ENCODE results near the gene JUP. TPM values are rescaled to one million over a fixed set of nuclear protein-coding genes. Genes with fewer than 3 reads are reported as not detected.
A peak's percentile ranks its signal among the peaks of the same experiment; 100 is the strongest.

Gene JUP
- total and polyA plus RNA-seq, 2 experiments from 2014 or later: 209 to 214 TPM

- Histone ChIP-seq H3K27ac (peak overlapping the region; percentile 98), H3K4me2 (peak overlapping the region; percentile 95), H3K4me3 (peak overlapping the region; percentile 54), H3K79me2 (peaks cover 64% of the 10 kb centered on the region), H3K4me1 (ENCODE audit: insufficient read depth) (peaks cover 11% of the 10 kb centered on the region), H2AFZ (peak overlapping the region; percentile 100), H4K20me1 (ENCODE audit: insufficient read depth, poor library complexity, severe bottlenecking) (peaks cover 7% of the 10 kb centered on the region), H3K9me3 (ENCODE audit: low read depth) (no peaks in the 10 kb centered on the region), H3K27me3 (no peaks in the 10 kb centered on the region), H3K36me3 (replicated peaks; ENCODE audit: insufficient read depth, low read depth) (no peaks in the 10 kb centered on the region), H3K9me2 (replicated peaks; ENCODE audit: insufficient read depth) (no peaks in the 10 kb centered on the region)
- no peak for TF ChIP-seq EZH2 (IDR thresholded peaks at IDR 0.05; ENCODE audit: borderline replicate concordance)
- TF ChIP-seq, protein P1, sequence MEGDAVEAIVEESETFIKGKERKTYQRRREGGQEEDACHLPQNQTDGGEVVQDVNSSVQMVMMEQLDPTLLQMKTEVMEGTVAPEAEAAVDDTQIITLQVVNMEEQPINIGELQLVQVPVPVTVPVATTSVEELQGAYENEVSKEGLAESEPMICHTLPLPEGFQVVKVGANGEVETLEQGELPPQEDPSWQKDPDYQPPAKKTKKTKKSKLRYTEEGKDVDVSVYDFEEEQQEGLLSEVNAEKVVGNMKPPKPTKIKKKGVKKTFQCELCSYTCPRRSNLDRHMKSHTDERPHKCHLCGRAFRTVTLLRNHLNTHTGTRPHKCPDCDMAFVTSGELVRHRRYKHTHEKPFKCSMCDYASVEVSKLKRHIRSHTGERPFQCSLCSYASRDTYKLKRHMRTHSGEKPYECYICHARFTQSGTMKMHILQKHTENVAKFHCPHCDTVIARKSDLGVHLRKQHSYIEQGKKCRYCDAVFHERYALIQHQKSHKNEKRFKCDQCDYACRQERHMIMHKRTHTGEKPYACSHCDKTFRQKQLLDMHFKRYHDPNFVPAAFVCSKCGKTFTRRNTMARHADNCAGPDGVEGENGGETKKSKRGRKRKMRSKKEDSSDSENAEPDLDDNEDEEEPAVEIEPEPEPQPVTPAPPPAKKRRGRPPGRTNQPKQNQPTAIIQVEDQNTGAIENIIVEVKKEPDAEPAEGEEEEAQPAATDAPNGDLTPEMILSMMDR (IDR thresholded peaks at IDR 0.05; ENCODE audit: poor library complexity): no peak
- TF ChIP-seq EZH2phosphoT487 (IDR thresholded peaks at IDR 0.05; ENCODE audit: low read depth, severe bottlenecking, unreplicated experiment): no peak
- 28% methylated on average over 9 of the region's 9 CpGs for WGBS (ENCODE audit: low lambda C conversion rate, missing lambda C conversion rate)
- no peak for DNase-seq (ENCODE audit: low spot score)
Observed at GRCh38 chr17:41813699-41814124, 27.2 kb upstream of the JUP start.

DNA sequence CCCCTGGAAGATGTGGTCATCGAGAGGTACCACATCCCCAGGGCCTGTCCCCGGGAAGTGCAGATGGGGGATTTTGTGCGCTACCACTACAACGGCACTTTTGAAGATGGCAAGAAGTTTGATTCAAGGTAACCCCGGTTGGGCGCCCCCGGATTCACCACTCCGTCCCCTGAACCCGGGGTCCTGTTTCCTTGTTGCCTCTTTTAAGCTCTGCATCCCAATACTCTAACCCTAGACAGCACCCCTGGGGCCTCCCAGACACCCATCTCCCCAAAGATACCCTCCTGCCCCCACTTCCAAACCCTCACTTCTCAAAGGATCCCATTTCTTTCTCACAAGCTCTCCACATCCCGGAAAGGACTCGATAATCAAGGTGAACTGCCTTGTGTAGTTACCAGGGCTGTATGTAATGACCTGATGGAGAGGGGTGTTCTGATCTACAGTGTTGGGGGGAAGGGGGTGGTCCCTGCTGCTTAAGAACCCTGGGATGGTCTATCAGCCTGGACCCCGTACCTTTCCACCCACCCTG, 26.7 kb upstream of the JUP start:
- TF ChIP-seq EZH2 (IDR thresholded peaks at IDR 0.05; ENCODE audit: borderline replicate concordance) (no peak), EZH2phosphoT487 (IDR thresholded peaks at IDR 0.05; ENCODE audit: low read depth, severe bottlenecking, unreplicated experiment) (no peak)
- TF ChIP-seq, protein P1 (IDR thresholded peaks at IDR 0.05; ENCODE audit: poor library complexity): no peak
- peaks cover 7% of the 10 kb centered on the region for H4K20me1 ChIP-seq (ENCODE audit: insufficient read depth, poor library complexity, severe bottlenecking)

DNA sequence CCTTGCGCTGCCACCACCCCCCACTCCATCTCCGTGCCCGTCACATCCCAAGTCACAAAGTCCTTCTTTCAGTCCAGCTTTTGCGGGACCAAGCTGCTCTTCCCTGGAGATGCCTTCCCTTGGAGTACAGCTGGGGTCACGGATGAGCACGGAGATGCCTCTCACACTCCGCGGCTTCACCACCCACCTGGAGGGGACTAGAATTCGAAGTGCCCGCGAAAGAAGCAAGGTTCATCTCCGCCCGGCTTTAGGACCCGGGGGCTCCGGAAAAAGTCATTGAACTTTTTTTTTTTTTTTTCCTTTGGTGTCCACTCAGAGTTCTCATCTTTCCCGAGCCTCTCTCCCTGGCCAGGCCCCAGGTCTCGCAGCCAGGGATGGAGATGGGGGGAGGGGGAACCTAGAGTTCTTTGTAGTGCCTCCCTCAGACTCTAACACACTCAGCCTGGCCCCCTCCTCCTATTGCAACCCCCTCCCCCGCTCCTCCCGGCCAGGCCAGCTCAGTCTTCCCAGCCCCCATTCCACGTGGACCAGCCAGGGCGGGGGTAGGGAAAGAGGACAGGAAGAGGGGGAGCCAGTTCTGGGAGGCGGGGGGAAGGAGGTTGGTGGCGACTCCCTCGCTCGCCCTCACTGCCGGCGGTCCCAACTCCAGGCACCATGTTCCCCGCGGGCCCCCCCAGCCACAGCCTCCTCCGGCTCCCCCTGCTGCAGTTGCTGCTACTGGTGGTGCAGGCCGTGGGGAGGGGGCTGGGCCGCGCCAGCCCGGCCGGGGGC, 26.1 kb upstream of the JUP start, which contains the start of gene FKBP10:
Gene FKBP10 (plus strand): TSS at position 624 of the 771 bp plus-strand sequence. CDS start 31 bp downstream, at position 655.
- Histone ChIP-seq H3K79me2 (peaks cover 68% of the 10 kb centered on the region), H3K4me2 (peak within 1 kb of the TSS; percentile 95)

More for the DNA sequence above, 26.7 kb upstream of the JUP start:
- Histone ChIP-seq H3K4me2 (peak overlapping the region; percentile 95), H3K27me3 (no peaks in the 10 kb centered on the region), H3K27ac (peak overlapping the region; percentile 98), H3K79me2 (peaks cover 68% of the 10 kb centered on the region), H2AFZ (peak overlapping the region; percentile 100), H3K36me3 (replicated peaks; ENCODE audit: insufficient read depth, low read depth) (no peaks in the 10 kb centered on the region), H3K9me2 (replicated peaks; ENCODE audit: insufficient read depth) (no peaks in the 10 kb centered on the region), H3K4me3 (peak overlapping the region; percentile 54), H3K9me3 (ENCODE audit: low read depth) (no peaks in the 10 kb centered on the region), H3K4me1 (ENCODE audit: insufficient read depth) (peaks cover 11% of the 10 kb centered on the region)
- no peak for DNase-seq (ENCODE audit: low spot score)
- WGBS (ENCODE audit: low lambda C conversion rate, missing lambda C conversion rate): 2% methylated on average over 11 of the region's 12 CpGs

More for the DNA sequence above, 26.1 kb upstream of the JUP start, which contains the start of gene FKBP10:
- peak within 1 kb of the TSS; percentile 98 for H3K27ac ChIP-seq
- no peaks in the 10 kb centered on the region for H3K9me2 ChIP-seq (replicated peaks; ENCODE audit: insufficient read depth)
- H3K4me1 ChIP-seq (ENCODE audit: insufficient read depth): peaks cover 11% of the 10 kb centered on the region
- peak within 1 kb of the TSS; percentile 100 for H2AFZ ChIP-seq
- DNase-seq (ENCODE audit: low spot score): peak; percentile 90
- no peaks in the 10 kb centered on the region for H3K36me3 ChIP-seq (replicated peaks; ENCODE audit: insufficient read depth, low read depth)
- peaks cover 7% of the 10 kb centered on the region for H4K20me1 ChIP-seq (ENCODE audit: insufficient read depth, poor library complexity, severe bottlenecking)
- H3K4me3 ChIP-seq: peak within 1 kb of the TSS; percentile 100
- no peak for TF ChIP-seq EZH2 (IDR thresholded peaks at IDR 0.05; ENCODE audit: borderline replicate concordance)
- TF ChIP-seq, protein P1 (IDR thresholded peaks at IDR 0.05; ENCODE audit: poor library complexity): peak; percentile 9
- H3K9me3 ChIP-seq (ENCODE audit: low read depth): no peaks in the 10 kb centered on the region
- WGBS (ENCODE audit: low lambda C conversion rate, missing lambda C conversion rate): 1% methylated on average over 20 of the region's 35 CpGs
- no peaks in the 10 kb centered on the region for H3K27me3 ChIP-seq

Measured in hepatocyte (in vitro differentiated cells).